HG03565 (cell line): ENCODE measurements around the gene MALSU1.

ENCODE experiments used
- ATAC-seq: cut with Tn5 transposase; IDR thresholded peaks from one replicate; pipeline ENCODE4 v1.9.1; 2021; ENCODE audit warnings: mild to moderate bottlenecking, moderate library complexity; ENCODE audit not compliant: unreplicated experiment

The MALSU1 gene

DNA sequence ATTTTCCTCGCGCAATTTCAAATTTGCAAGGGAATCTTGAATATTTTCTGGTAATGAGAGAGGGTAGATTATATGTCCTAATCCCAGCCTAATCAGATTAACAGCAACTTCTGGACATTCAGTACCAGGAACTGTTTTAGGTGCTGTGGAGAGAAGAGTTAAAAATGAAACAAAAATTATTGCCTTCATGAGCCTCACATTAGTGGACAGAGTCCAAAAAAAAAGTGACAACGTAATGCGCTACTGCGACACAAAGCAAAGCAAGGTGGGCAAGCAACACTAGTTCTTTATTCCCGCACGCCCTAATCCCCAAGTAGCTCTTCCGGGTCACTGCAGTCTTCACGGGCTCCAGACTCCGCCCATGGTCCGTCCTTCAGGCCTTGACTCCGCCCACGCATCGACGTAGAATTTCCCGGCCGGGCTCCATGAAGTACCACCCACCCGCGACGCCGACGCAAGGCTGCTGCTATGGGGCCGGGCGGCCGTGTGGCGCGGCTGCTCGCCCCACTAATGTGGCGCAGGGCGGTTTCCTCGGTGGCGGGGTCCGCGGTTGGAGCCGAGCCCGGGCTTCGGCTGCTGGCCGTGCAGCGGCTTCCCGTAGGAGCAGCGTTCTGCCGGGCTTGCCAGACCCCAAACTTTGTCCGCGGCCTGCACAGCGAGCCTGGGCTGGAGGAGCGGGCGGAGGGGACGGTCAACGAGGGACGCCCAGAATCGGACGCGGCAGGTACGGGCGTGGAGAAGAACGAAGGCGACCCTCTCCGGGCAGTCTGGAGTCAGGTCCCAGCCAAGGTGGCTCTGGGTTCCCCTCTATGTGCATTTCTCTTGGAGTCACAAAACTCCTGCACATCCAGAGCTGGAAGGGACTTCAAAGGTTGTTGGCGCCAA is at the start of gene MALSU1:
Gene MALSU1, plus strand, starts transcription at position 455 of the 885 bp plus-strand sequence. Its CDS starts 14 bp downstream, at position 469.
- peak; percentile 97 for ATAC-seq

DNA sequence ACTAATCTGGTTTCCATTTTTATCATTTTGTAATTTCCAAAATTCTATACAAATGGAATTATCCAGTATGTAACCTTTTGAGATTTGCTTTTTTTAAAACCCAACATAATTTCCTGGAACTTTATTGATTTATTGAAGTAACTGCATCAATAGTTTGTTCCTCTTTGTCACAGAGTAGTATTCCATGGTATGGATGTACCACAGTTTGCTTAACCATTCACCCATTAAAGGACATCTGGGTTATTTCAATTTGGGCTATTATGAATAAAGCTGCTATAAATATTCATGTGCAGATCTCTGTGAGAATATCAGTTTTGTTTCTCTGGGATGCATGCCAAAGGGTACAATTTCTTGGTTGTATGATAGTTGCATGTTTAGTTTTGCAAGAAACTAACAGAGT is 49.7 kb upstream of the MALSU1 start:
- ATAC-seq: no peak

DNA sequence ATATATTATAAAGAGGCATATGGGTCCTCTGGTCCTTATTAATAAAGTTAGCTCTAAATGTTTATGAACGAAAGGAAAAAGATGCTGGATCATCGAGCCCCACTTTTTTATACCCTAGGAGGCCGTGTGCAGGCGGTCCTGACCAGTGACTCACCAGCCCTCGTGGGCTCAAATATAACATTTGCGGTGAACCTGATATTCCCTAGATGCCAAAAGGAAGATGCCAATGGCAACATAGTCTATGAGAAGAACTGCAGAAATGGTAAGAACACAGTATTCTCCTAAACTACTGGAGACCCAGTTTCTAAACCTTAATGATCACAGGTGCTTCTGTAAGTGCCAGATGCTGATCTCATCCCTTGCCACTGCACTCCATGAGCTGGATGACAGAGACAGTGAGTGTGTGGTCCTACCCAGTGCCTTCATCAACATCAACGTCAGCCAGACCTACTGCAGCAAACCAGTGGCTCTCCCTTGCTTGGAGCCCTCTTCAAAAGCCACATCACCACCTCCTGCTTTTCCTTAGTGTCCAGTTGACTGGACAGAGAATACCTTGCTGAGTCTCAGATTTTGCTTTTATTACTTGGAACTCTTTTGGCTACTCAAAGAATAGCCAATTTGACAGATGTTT is 45.0 kb upstream of the MALSU1 start:
- ATAC-seq: no peak

DNA sequence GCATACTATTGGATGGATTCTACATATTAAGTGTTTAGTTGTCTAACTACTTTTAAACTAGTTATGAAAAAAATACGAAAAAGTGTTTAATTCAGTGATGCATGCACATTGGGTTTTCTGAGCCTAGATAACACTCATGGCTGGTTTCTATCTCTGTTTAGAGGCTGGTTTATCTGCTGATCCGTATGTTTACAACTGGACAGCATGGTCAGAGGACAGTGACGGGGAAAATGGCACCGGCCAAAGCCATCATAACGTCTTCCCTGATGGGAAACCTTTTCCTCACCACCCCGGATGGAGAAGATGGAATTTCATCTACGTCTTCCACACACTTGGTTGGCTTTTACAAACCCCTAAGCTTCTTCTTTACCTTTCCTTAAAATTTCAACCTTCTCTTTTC is 42.4 kb upstream of the MALSU1 start:
- ATAC-seq: no peak

DNA sequence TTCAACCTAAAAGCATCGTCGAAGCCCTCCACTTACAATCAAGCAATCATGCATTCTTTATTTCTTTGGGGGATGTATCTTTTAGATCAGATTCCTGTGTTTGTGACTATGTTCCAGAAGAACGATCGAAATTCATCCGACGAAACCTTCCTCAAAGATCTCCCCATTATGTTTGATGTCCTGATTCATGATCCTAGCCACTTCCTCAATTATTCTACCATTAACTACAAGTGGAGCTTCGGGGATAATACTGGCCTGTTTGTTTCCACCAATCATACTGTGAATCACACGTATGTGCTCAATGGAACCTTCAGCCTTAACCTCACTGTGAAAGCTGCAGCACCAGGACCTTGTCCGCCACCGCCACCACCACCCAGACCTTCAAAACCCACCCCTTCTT is 38.8 kb upstream of the MALSU1 start:
- ATAC-seq: no peak

DNA sequence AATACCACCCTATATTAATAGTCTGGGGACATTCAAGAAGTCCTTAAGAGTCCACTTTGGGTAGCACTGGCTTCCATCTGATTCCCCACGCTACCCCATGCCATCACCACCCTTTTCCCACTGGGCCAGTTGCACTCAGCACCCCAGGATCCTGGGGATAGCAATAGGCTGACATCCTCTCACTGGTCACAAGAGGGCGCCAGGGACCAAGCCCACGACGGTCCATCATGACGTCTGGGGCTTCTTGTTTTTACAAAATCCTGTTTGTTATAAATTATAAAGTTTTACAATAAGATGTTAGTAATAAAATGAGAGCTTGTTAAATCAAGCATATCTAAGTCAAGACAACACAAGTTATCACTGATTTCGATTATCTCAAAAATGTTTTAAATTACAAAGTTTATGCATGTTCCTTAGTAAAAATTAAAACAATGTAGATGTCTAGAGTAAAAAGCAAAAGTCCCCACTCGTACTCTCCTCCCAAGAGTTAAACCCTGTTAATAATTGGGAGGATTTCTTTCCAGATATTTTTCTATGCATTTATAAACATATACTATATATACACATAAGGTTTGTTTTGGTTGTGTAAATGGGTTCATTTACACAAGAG is 37.2 kb upstream of the MALSU1 start:
- peak; percentile 60 for ATAC-seq

DNA sequence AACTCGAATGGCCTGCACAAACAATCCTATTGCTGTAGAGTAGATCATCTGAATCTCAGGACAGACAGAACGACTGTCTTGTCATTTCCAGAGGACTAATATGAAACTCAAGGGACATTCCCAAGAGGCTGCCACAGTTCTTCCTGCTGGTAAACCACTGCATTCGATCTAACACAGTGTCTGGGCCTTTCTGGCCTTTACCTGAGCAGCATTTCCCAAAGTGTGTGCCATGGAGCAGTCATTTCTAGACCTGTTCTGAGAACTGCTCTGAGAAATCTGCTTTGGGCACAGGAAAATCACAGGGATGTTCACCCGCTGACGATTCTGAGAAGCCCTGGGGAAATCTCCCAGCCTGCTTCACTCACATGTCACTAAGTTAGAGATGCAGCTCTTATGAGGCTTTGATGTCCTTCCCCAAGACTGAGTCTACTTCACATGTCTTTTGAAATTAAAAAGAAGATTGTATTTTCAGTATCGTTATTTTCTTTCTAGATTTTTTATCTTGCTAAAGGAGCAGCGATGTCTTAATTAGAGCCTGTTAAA is 34.2 kb upstream of the MALSU1 start:
- ATAC-seq: no peak

DNA sequence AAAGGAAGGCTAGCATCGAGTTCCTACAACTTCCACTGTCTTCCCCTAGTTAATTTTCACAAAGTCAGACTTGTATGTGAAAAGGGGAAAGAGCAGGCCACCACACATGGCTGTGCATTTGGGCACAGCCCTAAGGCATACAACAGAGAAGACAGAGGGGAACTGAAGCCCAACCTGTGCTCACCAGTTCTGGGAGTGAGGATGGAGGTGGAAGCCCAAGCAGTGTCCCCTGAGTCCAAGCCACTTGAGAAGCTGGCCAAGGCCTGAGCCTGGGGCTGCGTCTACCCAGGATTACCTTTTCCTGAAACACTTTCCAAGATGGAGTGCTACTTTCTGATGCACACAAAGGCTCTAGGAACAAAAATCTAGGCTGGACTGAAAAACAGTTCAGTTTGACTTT is 32.2 kb upstream of the MALSU1 start:
- ATAC-seq: no peak

DNA sequence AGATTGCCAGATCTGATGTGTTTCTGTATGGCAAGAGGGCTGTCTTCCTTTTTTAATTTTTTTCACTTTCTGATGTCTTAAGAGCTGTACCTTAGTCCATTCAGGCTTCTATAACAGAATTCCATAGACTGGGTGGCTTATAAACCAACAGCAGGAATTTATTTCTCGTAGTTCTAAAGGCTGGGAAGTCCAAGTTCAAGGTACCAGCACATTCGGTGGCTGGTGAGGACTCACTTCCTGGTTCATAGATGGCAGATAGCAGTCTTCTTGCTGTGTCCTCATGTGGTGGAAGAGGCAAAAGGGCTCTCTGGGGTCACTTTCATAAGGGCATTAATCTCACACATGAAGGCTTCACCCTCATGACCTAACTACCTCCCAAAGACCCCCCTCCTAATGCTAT is 31.8 kb upstream of the MALSU1 start:
- ATAC-seq: no peak

DNA sequence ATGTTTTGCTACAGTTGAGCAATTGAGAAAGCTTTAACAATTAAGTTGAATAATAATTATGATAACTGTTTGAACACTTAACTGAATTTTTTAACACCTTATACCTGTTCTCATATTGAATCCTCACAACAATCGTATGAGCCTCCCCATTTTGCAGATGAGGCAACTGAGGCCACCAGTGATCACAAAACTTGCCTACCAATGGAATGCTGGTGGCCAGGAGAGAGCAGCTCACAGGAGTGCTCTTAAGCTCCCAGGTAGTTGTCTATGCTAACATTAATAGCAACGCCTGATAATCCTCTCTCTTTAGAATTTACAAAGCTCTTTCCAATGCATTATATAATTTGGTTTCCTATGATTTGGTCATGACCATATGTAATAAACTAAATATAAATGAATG is 31.0 kb upstream of the MALSU1 start:
- ATAC-seq: no peak

DNA sequence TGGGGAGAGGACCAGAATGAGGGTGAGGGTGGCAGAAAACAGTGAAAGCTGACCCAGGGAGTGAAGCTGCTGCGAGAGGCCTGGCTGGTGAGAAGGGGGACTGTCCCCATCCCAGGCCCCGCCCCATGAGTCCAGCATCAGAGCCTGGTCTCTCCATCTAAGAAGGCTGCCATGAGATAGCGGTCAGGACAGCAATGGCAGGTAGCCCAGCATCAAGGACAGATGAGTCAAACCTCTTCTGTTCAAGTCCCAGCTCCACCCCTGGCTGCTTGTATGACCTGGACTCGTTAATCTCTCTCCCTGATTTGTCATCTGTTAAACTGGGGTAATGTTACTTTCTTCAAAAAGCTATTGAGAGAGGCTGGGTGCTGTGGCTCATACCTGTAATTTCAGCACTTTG is 30.4 kb upstream of the MALSU1 start:
- ATAC-seq: no peak

DNA sequence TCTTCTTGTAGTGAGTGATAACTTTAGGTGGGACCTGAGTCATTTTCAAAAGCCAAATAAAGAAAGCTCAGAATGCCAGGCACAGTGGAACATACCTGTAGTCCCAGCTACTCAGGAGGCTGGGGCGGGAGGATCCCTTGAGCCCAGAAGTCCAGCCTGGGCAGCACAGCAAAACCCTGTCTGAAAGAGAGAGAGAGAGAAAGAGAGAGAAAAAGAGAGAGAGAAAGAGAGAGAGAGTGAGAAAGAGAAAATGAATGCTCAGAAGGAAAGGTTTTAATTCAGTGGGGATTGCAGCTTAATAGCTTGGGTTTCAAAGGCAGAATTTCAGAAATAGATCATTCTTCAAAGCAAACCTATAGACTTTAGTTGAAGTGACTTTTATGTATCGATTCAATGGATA is 26.9 kb upstream of the MALSU1 start:
- no peak for ATAC-seq

DNA sequence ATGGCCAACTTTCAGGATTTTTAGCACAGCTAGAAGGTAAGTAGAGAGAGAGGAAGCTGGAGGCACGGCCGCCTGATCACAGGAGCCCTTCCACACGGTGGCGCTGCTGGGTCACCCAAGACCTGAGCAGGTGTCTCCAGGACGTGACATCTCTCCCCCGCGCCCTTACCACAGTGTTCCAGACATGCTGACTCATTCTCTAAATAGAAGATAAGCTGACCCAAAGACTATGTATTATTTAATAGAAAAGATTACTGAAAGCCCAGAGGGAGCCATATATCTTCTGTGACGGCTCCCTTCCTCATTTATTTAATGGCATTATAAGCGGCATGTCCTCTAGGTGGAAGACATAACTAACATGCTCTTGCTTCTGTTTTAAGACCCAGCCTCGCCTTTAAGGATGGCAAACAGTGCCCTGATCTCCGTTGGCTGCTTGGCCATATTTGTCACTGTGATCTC is 26.0 kb upstream of the MALSU1 start:
- ATAC-seq: peak; percentile 91

DNA sequence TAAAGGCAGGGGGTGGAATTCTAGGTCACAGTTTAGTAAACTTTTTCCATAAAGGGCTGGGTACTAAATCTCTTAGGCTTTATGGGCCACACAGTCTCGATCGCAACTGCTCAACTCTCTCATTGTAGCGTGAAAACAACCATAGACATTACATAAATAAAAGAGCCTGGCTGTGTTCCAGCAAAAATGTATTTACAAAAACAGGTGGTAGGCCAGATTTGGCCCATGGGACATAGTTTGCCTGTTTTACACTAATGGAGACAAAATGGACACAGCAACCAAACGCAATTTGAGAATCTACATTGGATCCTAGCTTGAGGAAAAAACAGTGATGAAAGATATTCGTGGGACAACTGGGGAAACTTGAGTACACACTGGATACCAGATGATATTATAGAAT is 23.2 kb upstream of the MALSU1 start:
- ATAC-seq: no peak

DNA sequence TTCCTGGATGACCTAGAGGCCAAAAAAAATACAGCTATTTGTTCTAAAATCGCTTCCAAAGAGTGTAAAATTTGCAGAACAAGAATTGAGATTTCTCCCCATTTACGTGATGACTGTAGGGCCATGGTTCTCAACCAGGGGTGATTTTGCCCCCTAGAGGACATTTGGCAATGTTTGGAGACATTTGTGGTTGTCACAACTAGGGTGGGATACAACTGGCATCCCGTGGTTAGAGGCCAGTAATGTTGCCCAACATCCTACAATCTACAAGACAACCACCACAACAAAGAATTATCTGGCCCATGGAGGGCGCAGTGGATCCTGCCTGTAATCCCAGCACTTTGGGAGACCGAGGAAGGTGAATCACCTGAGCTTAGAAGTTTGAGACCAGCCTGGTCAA is 22.8 kb upstream of the MALSU1 start:
- ATAC-seq: no peak

DNA sequence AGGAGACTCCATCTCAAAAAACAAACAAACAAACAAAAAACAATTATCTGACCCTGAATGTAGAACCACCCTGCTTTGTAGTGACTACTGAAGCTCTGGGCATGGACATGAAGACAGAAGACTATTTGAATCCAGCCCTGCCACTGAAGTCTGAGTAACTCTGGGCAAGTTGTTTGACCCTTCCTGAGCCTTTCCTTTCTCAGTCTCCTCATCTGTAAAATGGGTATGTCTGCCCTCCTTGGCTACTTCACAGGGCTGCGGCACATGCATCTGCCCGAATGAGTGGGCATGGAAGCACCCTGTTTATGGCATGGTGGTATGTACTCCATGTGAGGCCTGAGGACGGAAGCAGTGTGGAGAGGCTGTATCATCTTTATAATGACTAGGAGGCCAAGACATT is 22.2 kb upstream of the MALSU1 start:
- ATAC-seq: no peak

DNA sequence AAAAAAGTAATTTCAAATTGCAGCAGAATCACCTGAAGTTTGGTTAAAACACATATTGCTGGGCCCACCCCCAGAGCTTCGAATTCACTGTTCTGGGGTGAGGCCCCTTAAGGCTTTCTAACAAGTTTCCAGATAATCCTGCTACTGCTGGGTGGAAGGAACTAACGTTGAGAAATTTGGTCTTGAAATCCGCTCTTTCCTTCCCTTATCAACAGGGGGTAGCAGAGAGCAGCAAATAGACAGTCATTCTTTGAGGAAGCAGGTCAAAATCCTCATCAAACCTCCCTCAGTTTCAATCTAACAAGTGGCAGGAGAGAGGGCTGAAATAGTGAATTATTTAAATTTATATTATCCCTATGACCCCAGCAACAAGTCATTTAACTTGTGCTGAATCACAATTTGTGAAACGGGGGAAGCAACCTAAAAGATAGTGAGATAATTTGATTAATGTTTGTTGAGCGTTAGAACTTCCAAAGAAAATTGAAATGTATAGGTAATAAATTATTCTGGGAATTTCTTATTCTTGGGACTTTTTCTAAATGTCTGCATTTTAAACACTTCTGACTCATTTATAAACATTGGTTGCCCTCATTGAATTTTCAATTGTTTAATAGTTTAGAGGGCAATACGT is 21.7 kb upstream of the MALSU1 start:
- no peak for ATAC-seq

DNA sequence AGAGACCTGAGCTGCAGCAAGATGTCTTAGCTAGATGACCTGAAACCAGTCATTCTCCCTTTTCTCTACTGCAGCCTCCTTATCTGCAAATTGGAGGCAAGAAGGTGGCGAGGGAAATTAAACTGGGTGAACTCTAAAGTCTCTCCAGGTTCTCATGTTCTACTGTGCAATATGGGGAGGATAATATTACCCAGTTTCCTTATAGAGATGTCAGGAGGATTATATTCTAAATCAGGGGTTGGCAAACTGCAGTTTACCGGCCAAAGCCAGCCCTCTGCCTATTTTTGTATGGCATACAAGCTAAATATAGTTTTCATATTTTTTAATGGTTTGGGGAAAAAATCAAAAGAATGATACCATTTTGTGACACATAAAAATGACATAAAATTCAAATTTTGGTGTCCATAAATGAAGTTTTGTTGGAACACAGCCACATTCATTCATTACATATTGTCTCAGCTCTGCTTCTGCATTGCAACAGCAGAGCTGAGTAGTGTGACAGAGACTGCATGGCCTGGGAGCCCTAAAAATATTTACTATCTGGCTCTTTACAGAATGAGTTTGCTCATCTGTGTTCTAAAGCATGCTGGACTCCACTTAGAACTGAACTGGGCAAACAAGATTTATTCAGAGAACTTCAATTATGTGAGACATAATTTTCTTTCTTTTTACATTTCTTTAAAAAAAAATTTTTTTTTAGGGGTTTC is 19.2 kb upstream of the MALSU1 start:
- ATAC-seq: no peak

DNA sequence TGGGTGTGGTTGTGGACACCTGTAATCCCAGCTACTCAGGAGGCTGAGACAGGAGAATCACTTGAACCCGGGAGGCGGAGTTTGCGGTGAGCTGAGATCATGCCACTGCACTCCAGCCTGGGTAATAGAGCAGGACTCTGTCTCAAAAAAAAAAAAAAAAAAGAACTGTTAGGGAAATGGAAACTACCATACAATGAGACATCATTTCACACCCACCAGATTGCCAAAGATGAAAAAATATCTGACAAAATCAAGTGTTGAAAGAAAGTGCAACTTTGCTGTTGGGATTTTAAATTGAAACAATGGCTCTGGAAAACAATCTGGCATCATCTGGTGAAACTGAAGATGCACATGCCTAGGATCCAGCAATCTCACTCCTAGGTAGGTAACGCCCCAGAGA is 16.1 kb upstream of the MALSU1 start:
- ATAC-seq: no peak

DNA sequence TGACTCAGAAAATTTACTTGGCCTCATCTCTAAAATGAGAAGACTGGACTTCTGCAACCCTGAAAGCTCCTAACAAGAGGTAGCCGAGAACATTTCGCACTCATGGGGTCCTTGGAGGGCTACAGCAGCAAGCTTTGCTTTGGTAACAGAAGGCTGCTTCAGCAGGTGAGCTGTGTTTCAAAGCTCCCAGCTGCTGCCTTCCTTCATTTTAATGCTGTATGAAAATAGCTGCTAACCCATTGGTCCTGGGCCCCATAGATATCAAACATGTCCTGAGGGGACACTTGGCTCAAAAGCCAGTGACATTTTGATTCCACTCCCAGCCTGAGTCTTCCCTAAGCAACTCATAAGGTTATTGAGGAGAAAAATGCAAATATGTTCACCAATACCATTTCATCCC is 14.3 kb upstream of the MALSU1 start:
- no peak for ATAC-seq
